ENCODE results near the gene FRMPD4.
"Not testable (repeated sequence)": the region's sequence is repeated elsewhere in the genome, so short reads cannot be mapped to it uniquely, and the experiment has no call there.

FRMPD4 gene

GRCh38 chrX:12153741-12154140, 15.5 kb downstream of the FRMPD4 start:
- Histone ChIP-seq H3K27ac (no peak overlapping the region), H3K9ac (no peak overlapping the region), H3K79me2 (no peaks in the 10 kb centered on the region), H3K36me3 (ENCODE audit: control insufficient read depth, insufficient read depth, low read length) (no peaks in the 10 kb centered on the region), H3K27me3 (ENCODE audit: control insufficient read depth, insufficient read depth, low read length) (no peaks in the 10 kb centered on the region), H3K4me3 (ENCODE audit: low read depth, low read length) (no peak overlapping the region), H3K9me3 (ENCODE audit: control insufficient read depth, low read length) (no peaks in the 10 kb centered on the region), H3K4me1 (no peaks in the 10 kb centered on the region), H3K4me2 (ENCODE audit: low read length) (no peak overlapping the region), H2AFZ (no peak overlapping the region)
- no peak for TF ChIP-seq CTCF (IDR thresholded peaks at IDR 0.05)

- no peak for TF ChIP-seq CTCF (IDR thresholded peaks at IDR 0.05)
- no peaks in the 10 kb centered on the region for H3K36me3 ChIP-seq (ENCODE audit: control insufficient read depth, insufficient read depth, low read length)
Observed at GRCh38 chrX:12159799-12160198, 21.5 kb downstream of the FRMPD4 start.

GRCh38 chrX:12162420-12162819, 24.1 kb downstream of the FRMPD4 start:
- no peak overlapping the region for H3K4me3 ChIP-seq (ENCODE audit: low read depth, low read length)
- H3K27ac ChIP-seq = no peak overlapping the region
- no peak for TF ChIP-seq CTCF (IDR thresholded peaks at IDR 0.05)
- H3K9me3 ChIP-seq (ENCODE audit: control insufficient read depth, low read length) = no peaks in the 10 kb centered on the region
- H2AFZ ChIP-seq = no peak overlapping the region
- H3K9ac ChIP-seq = no peak overlapping the region
- H3K79me2 ChIP-seq = no peaks in the 10 kb centered on the region
- H3K4me1 ChIP-seq = no peaks in the 10 kb centered on the region
- no peaks in the 10 kb centered on the region for H3K36me3 ChIP-seq (ENCODE audit: control insufficient read depth, insufficient read depth, low read length)
- H3K27me3 ChIP-seq (ENCODE audit: control insufficient read depth, insufficient read depth, low read length) = no peaks in the 10 kb centered on the region
- H3K4me2 ChIP-seq (ENCODE audit: low read length) = no peak overlapping the region

More at GRCh38 chrX:12159799-12160198, 21.5 kb downstream of the FRMPD4 start:
- H3K4me3 ChIP-seq (ENCODE audit: low read depth, low read length) = no peak overlapping the region
- no peaks in the 10 kb centered on the region for H3K27me3 ChIP-seq (ENCODE audit: control insufficient read depth, insufficient read depth, low read length)
- no peaks in the 10 kb centered on the region for H3K4me1 ChIP-seq
- no peaks in the 10 kb centered on the region for H3K79me2 ChIP-seq
- H3K9me3 ChIP-seq (ENCODE audit: control insufficient read depth, low read length) = no peaks in the 10 kb centered on the region
- no peak overlapping the region for H3K4me2 ChIP-seq (ENCODE audit: low read length)
- H3K9ac ChIP-seq = no peak overlapping the region
- no peak overlapping the region for H3K27ac ChIP-seq
- no peak overlapping the region for H2AFZ ChIP-seq

- not testable (repeated sequence) for H2AFZ ChIP-seq; H3K36me3 ChIP-seq (ENCODE audit: control insufficient read depth, insufficient read depth, low read length); H3K79me2 ChIP-seq; H3K4me1 ChIP-seq; H3K9me3 ChIP-seq (ENCODE audit: control insufficient read depth, low read length); H3K27me3 ChIP-seq (ENCODE audit: control insufficient read depth, insufficient read depth, low read length); H3K4me2 ChIP-seq (ENCODE audit: low read length); H3K9ac ChIP-seq; H3K4me3 ChIP-seq (ENCODE audit: low read depth, low read length); H3K27ac ChIP-seq
Observed at GRCh38 chrX:12164180-12164579, 25.9 kb downstream of the FRMPD4 start.

- no peak overlapping the region for H3K9ac ChIP-seq
- H3K4me1 ChIP-seq = no peaks in the 10 kb centered on the region
- H3K9me3 ChIP-seq (ENCODE audit: control insufficient read depth, low read length) = no peaks in the 10 kb centered on the region
- no peak overlapping the region for H3K4me3 ChIP-seq (ENCODE audit: low read depth, low read length)
- H2AFZ ChIP-seq = no peak overlapping the region
- H3K27me3 ChIP-seq (ENCODE audit: control insufficient read depth, insufficient read depth, low read length) = no peaks in the 10 kb centered on the region
- H3K79me2 ChIP-seq = no peaks in the 10 kb centered on the region
- H3K27ac ChIP-seq = no peak overlapping the region
- H3K4me2 ChIP-seq (ENCODE audit: low read length) = no peak overlapping the region
- no peak for TF ChIP-seq CTCF (IDR thresholded peaks at IDR 0.05)
- H3K36me3 ChIP-seq (ENCODE audit: control insufficient read depth, insufficient read depth, low read length) = no peaks in the 10 kb centered on the region
Observed at GRCh38 chrX:12170755-12171154, 32.5 kb downstream of the FRMPD4 start.

All from parathyroid adenoma (tissue), 2 donors.